ENCODE measurements around the gene GFRA3.

- TF ChIP-seq CTCF (IDR thresholded peaks at IDR 0.05) (no peak), POLR2A (IDR thresholded peaks at IDR 0.05) (no peak)
Observed at GRCh38 chr5:138315751-138316278, 41.4 kb upstream of the GFRA3 start.

All from uterus (tissue), 2 donors.